ENCODE data around the gene NISCH. TPM values are rescaled to one million over a fixed set of nuclear protein-coding genes. Genes with fewer than 3 reads are reported as not detected.

Gene NISCH
- total and polyA plus RNA-seq, 2 donors (not counting 1 experiment from before 2014, with no cell fraction given) = 31.1 to 69.9 TPM

GRCh38 chr3:52492059-52492458 is 36.7 kb downstream of the NISCH start:
- H3K9me3 ChIP-seq (ENCODE audit: control insufficient read depth, insufficient read depth, low read depth, low read length) = no peaks in the 10 kb centered on the region
- H3K4me3 ChIP-seq (replicated peaks in 1 of 4; ENCODE audit: control extremely low read depth in 1 of 4, insufficient read depth in 1 of 4, low read depth in 3 of 4, low read length in 4 of 4) = no peak overlapping the region
- H3K4me2 ChIP-seq (ENCODE audit: extremely low read depth, insufficient read depth, low read length) = no peak overlapping the region
- peaks cover 43% of the 10 kb centered on the region for H3K36me3 ChIP-seq (ENCODE audit: control insufficient read depth, insufficient read depth, low read length)
- TF ChIP-seq EZH2 (IDR thresholded peaks at IDR 0.05; ENCODE audit: low read length, missing control alignments) = no peak
- no peak for TF ChIP-seq CTCF (conservative IDR thresholded peaks at IDR 0.05 in 1 of 2, IDR thresholded peaks at IDR 0.05 in 1 of 2; ENCODE audit: low read depth in 1 of 2, low read length in 2 of 2)
- no peak overlapping the region for H3K27ac ChIP-seq (ENCODE audit: insufficient read depth, low read length)
- no peaks in the 10 kb centered on the region for H3K79me2 ChIP-seq (ENCODE audit: control insufficient read depth, insufficient read depth, low read length)
- H3K27me3 ChIP-seq (ENCODE audit: control insufficient read depth, insufficient read depth, low read length) = no peaks in the 10 kb centered on the region
- DNase-seq (ENCODE audit: low read depth in 2 of 2) = no peak
- H2AFZ ChIP-seq (ENCODE audit: low read length) = no peak overlapping the region
- H4K20me1 ChIP-seq (ENCODE audit: control insufficient read depth, extremely low read depth, insufficient read depth, low read length) = no peaks in the 10 kb centered on the region
- no peak overlapping the region for H3K9ac ChIP-seq (ENCODE audit: insufficient read depth, low read length)
- H3K4me1 ChIP-seq (ENCODE audit: control insufficient read depth, extremely low read depth, insufficient read depth, low read length) = peaks cover 9% of the 10 kb centered on the region

GRCh38 chr3:52493232-52494017 is 38.0 kb downstream of the NISCH start:
- DNase-seq (ENCODE audit: low read depth in 2 of 2) = no peak

GRCh38 chr3:52494445-52494844 is 39.0 kb downstream of the NISCH start:
- no peaks in the 10 kb centered on the region for H3K79me2 ChIP-seq (ENCODE audit: control insufficient read depth, insufficient read depth, low read length)
- peaks cover 11% of the 10 kb centered on the region for H3K4me1 ChIP-seq (ENCODE audit: control insufficient read depth, extremely low read depth, insufficient read depth, low read length)
- no peaks in the 10 kb centered on the region for H3K9me3 ChIP-seq (ENCODE audit: control insufficient read depth, insufficient read depth, low read depth, low read length)
- no peaks in the 10 kb centered on the region for H3K27me3 ChIP-seq (ENCODE audit: control insufficient read depth, insufficient read depth, low read length)
- no peak for DNase-seq (ENCODE audit: low read depth in 2 of 2)
- H3K27ac ChIP-seq (ENCODE audit: insufficient read depth, low read length) = no peak overlapping the region
- H3K4me2 ChIP-seq (ENCODE audit: extremely low read depth, insufficient read depth, low read length) = no peak overlapping the region
- TF ChIP-seq CTCF (conservative IDR thresholded peaks at IDR 0.05 in 1 of 2, IDR thresholded peaks at IDR 0.05 in 1 of 2; ENCODE audit: low read depth in 1 of 2, low read length in 2 of 2) = no peak
- TF ChIP-seq EZH2 (IDR thresholded peaks at IDR 0.05; ENCODE audit: low read length, missing control alignments) = no peak
- peaks cover 22% of the 10 kb centered on the region for H3K36me3 ChIP-seq (ENCODE audit: control insufficient read depth, insufficient read depth, low read length)
- no peak overlapping the region for H2AFZ ChIP-seq (ENCODE audit: low read length)
- H4K20me1 ChIP-seq (ENCODE audit: control insufficient read depth, extremely low read depth, insufficient read depth, low read length) = no peaks in the 10 kb centered on the region
- no peak overlapping the region for H3K9ac ChIP-seq (ENCODE audit: insufficient read depth, low read length)
- H3K4me3 ChIP-seq (replicated peaks in 1 of 4; ENCODE audit: control extremely low read depth in 1 of 4, insufficient read depth in 1 of 4, low read depth in 3 of 4, low read length in 4 of 4) = no peak overlapping the region

More at GRCh38 chr3:52493232-52494017, 38.0 kb downstream of the NISCH start:
- peaks cover 30% of the 10 kb centered on the region for H3K36me3 ChIP-seq (ENCODE audit: control insufficient read depth, insufficient read depth, low read length)
- no peak overlapping the region for H3K27ac ChIP-seq (ENCODE audit: insufficient read depth, low read length)
- no peak overlapping the region for H3K4me2 ChIP-seq (ENCODE audit: extremely low read depth, insufficient read depth, low read length)
- H3K9ac ChIP-seq (ENCODE audit: insufficient read depth, low read length) = no peak overlapping the region
- H2AFZ ChIP-seq (ENCODE audit: low read length) = no peak overlapping the region
- no peaks in the 10 kb centered on the region for H4K20me1 ChIP-seq (ENCODE audit: control insufficient read depth, extremely low read depth, insufficient read depth, low read length)
- no peak overlapping the region for H3K4me3 ChIP-seq (replicated peaks in 1 of 4; ENCODE audit: control extremely low read depth in 1 of 4, insufficient read depth in 1 of 4, low read depth in 3 of 4, low read length in 4 of 4)
- H3K27me3 ChIP-seq (ENCODE audit: control insufficient read depth, insufficient read depth, low read length) = no peaks in the 10 kb centered on the region
- TF ChIP-seq CTCF (conservative IDR thresholded peaks at IDR 0.05 in 1 of 2, IDR thresholded peaks at IDR 0.05 in 1 of 2; ENCODE audit: low read depth in 1 of 2, low read length in 2 of 2) (no peak), EZH2 (IDR thresholded peaks at IDR 0.05; ENCODE audit: low read length, missing control alignments) (no peak)
- no peaks in the 10 kb centered on the region for H3K9me3 ChIP-seq (ENCODE audit: control insufficient read depth, insufficient read depth, low read depth, low read length)
- H3K4me1 ChIP-seq (ENCODE audit: control insufficient read depth, extremely low read depth, insufficient read depth, low read length) = peaks cover 11% of the 10 kb centered on the region
- no peaks in the 10 kb centered on the region for H3K79me2 ChIP-seq (ENCODE audit: control insufficient read depth, insufficient read depth, low read length)
